Type B pancreatic cell (in vitro differentiated cells): ENCODE measurements around the gene CADPS. TPM values are rescaled to one million over a fixed set of nuclear protein-coding genes. Genes with fewer than 3 reads are reported as not detected.
"Not testable (repeated sequence)": the region's sequence is repeated elsewhere in the genome, so short reads cannot be mapped to it uniquely, and the experiment has no call there.

Experiments used
- DNase-seq: peaks from one replicate; pipeline ENCODE4 v3.0.0; 2021; ENCODE audit warnings: mixed read lengths; ENCODE audit not compliant: unreplicated experiment; ENCODE audit errors: extremely low spot score
- H3K27ac Mint-ChIP-seq: 2 replicates; pipeline ENCODE4 v1.8.0; 2021; ENCODE audit warnings: mild to moderate bottlenecking, mixed read lengths
- H3K27me3 Mint-ChIP-seq: 2 replicates; pipeline ENCODE4 v1.8.0; 2021; ENCODE audit warnings: mixed read lengths
- H3K36me3 Mint-ChIP-seq: 2 replicates; pipeline ENCODE4 v1.8.0; 2021; ENCODE audit warnings: mixed read lengths
- H3K4me1 Mint-ChIP-seq: one replicate; pipeline ENCODE4 v1.8.0; 2021; ENCODE audit warnings: mixed read lengths; ENCODE audit not compliant: unreplicated experiment
- H3K4me3 Mint-ChIP-seq: 2 replicates; pipeline ENCODE4 v1.8.0; 2021; ENCODE audit warnings: mild to moderate bottlenecking, mixed read lengths
- H3K9me3 Mint-ChIP-seq: 2 replicates; pipeline ENCODE4 v1.8.0; 2021; ENCODE audit warnings: mixed read lengths
- CTCF ChIP-seq: fragments of 200-600 bp; sonication (generic); conservative IDR thresholded peaks from 2 replicates; pipeline ENCODE4 v1.5.0; 2021; ENCODE audit warnings: antibody characterized with exemption, mild to moderate bottlenecking
- total RNA-seq: library from RNA; stranded (reverse); gene quantifications from 2 replicates; pipeline ENCODE4 v1.2.1, GENCODE V29; 2021; ENCODE audit warnings: low replicate concordance

The CADPS gene
- total RNA-seq, 1 donor from 2014 or later = 21.6 TPM

- H3K27ac Mint-ChIP-seq = no peak overlapping the region
- no peaks in the 10 kb centered on the region for H3K36me3 Mint-ChIP-seq
- DNase-seq = no peak
- H3K9me3 Mint-ChIP-seq = no peaks in the 10 kb centered on the region
- H3K4me1 Mint-ChIP-seq = no peaks in the 10 kb centered on the region
- peaks cover 2% of the 10 kb centered on the region for H3K27me3 Mint-ChIP-seq
- H3K4me3 Mint-ChIP-seq = no peak overlapping the region
- TF ChIP-seq CTCF = no peak
Observed at GRCh38 chr3:62586356-62586755, 288.9 kb downstream of the CADPS start.

- Mint-ChIP-seq H3K4me1 (no peaks in the 10 kb centered on the region), H3K27ac (no peak overlapping the region), H3K27me3 (no peaks in the 10 kb centered on the region), H3K9me3 (no peaks in the 10 kb centered on the region), H3K36me3 (no peaks in the 10 kb centered on the region), H3K4me3 (no peak overlapping the region)
- DNase-seq = no peak
- TF ChIP-seq CTCF = no peak
Observed at GRCh38 chr3:62585861-62586260, 289.4 kb downstream of the CADPS start.

DNA sequence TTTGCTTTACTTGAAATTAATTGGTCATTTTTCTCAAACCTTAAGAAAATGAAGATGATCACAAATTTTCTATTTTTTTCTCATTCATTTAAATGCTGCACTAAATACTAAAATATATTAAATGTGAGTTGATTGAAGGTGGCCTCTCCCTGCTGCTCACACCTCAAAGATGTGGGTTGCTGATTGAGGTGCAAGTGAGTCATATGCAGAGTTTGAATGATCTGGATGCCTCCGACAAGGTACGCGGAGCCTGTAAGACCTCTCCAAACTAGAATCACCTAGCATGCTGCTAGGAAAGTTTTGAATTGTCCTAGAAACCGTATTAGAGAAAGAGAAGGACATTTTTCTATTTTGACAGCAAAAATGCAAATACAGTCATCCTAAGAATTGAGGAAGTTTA is 290.6 kb downstream of the CADPS start:
- no peak for TF ChIP-seq CTCF
- Mint-ChIP-seq H3K4me1 (no peaks in the 10 kb centered on the region), H3K27ac (no peak overlapping the region), H3K27me3 (no peaks in the 10 kb centered on the region), H3K9me3 (peaks cover 2% of the 10 kb centered on the region), H3K4me3 (no peak overlapping the region), H3K36me3 (no peaks in the 10 kb centered on the region)
- DNase-seq = no peak

- H3K27me3 Mint-ChIP-seq = no peaks in the 10 kb centered on the region
- H3K27ac Mint-ChIP-seq = no peak overlapping the region
- no peak overlapping the region for H3K4me3 Mint-ChIP-seq
- DNase-seq = no peak
- no peaks in the 10 kb centered on the region for H3K4me1 Mint-ChIP-seq
- TF ChIP-seq CTCF = no peak
- peaks cover 14% of the 10 kb centered on the region for H3K9me3 Mint-ChIP-seq
- peaks cover 1% of the 10 kb centered on the region for H3K36me3 Mint-ChIP-seq
Observed at GRCh38 chr3:62582495-62583172, 292.6 kb downstream of the CADPS start.

DNA sequence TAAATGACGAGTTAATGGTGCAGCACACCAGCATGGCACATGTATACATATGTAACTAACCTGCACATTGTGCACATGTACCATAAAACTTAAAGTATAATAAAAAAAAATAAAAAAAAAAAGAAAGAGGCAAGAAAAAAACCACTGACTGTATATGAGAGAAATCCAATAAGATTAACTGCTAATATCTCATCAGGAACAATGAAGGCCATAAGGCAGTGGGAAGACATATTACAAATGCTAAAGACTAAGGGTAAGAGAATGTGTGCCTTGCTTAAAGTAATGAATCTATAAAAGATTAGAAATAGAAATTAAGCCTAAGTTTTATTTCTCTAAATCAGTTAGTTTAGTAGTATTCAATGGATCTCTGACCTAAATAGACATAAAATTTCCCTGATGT is 294.7 kb downstream of the CADPS start:
- not testable (repeated sequence) for H3K4me3 Mint-ChIP-seq, DNase-seq, H3K27ac Mint-ChIP-seq, H3K4me1 Mint-ChIP-seq, H3K27me3 Mint-ChIP-seq, H3K36me3 Mint-ChIP-seq
- H3K9me3 Mint-ChIP-seq = peaks cover 16% of the 10 kb centered on the region

- H3K4me3 Mint-ChIP-seq = no peak overlapping the region
- TF ChIP-seq CTCF = no peak
- no peaks in the 10 kb centered on the region for H3K4me1 Mint-ChIP-seq
- peaks cover 4% of the 10 kb centered on the region for H3K27me3 Mint-ChIP-seq
- H3K36me3 Mint-ChIP-seq = peaks cover 6% of the 10 kb centered on the region
- DNase-seq = no peak
- peaks cover 16% of the 10 kb centered on the region for H3K9me3 Mint-ChIP-seq
- no peak overlapping the region for H3K27ac Mint-ChIP-seq
Observed at GRCh38 chr3:62577153-62577552, 298.1 kb downstream of the CADPS start.
